HG03378 (cell line): ENCODE measurements around the gene LTB4R.

Source experiments
- ATAC-seq: cut with Tn5 transposase; IDR thresholded peaks from one replicate; pipeline ENCODE4 v1.9.1; 2021; ENCODE audit warnings: mild to moderate bottlenecking, moderate library complexity; ENCODE audit not compliant: unreplicated experiment

Gene LTB4R

GRCh38 chr14:24299255-24300191 lies 11.8 kb upstream of the LTB4R start, which contains the start of the genes DHRS1 and NOP9:
Gene DHRS1 (minus strand): TSS chr14:24299780. CDS start chr14:24299106, 674 bp downstream.
Gene NOP9 (plus strand): TSS chr14:24299850. CDS start chr14:24299955, 105 bp downstream.
- peak; percentile 63 for ATAC-seq

GRCh38 chr14:24300326-24300980 lies 10.8 kb upstream of the LTB4R start:
- ATAC-seq, result no peak

- no peak for ATAC-seq
Observed at GRCh38 chr14:24304019-24304387, 7.3 kb upstream of the LTB4R start.

- no peak for ATAC-seq
Observed at GRCh38 chr14:24307156-24307574, 4.1 kb upstream of the LTB4R start.

- no peak for ATAC-seq
Observed at GRCh38 chr14:24307575-24308341, 3.5 kb upstream of the LTB4R start, which contains the start of gene CIDEB. Gene CIDEB (minus strand): TSS chr14:24307977. CDS start chr14:24307858, 119 bp downstream.

- ATAC-seq, result no peak
Observed at GRCh38 chr14:24308342-24309124, 2.8 kb upstream of the LTB4R start.

GRCh38 chr14:24309538-24310264 lies 1.6 kb upstream of the LTB4R start, which contains the start of gene LTB4R2:
Gene LTB4R2 (plus strand): TSS chr14:24310140. CDS start chr14:24310665, 525 bp downstream.
- ATAC-seq, result no peak

GRCh38 chr14:24310265-24310645 lies 1.0 kb upstream of the LTB4R start:
- ATAC-seq, result no peak

- no peak for ATAC-seq
Observed at GRCh38 chr14:24311837-24312615, 724 bp downstream of the LTB4R start.

- ATAC-seq, result no peak
Observed at GRCh38 chr14:24312736-24313507, 1.6 kb downstream of the LTB4R start.

GRCh38 chr14:24313913-24314312 lies 2.6 kb downstream of the LTB4R start:
- ATAC-seq, result no peak

GRCh38 chr14:24314377-24315193 lies 3.3 kb downstream of the LTB4R start:
- no peak for ATAC-seq

- no peak for ATAC-seq
Observed at GRCh38 chr14:24315243-24315806, 4.0 kb downstream of the LTB4R start.

- ATAC-seq, result no peak
Observed at GRCh38 chr14:24315807-24316596, 4.7 kb downstream of the LTB4R start.

GRCh38 chr14:24316597-24316950 lies 5.3 kb downstream of the LTB4R start:
- no peak for ATAC-seq
